Chondrocyte (in vitro differentiated cells): ENCODE data around the gene DACT3. TPM values are rescaled to one million over a fixed set of nuclear protein-coding genes. Genes with fewer than 3 reads are reported as not detected.
A peak's percentile ranks its signal among the peaks of the same experiment; 100 is the strongest.

Experiments used
- DNase-seq: peaks from one replicate; pipeline ENCODE4 v3.0.0; 2021; ENCODE audit warnings: mixed read lengths, low spot score
- H3K27ac Mint-ChIP-seq: one replicate; pipeline ENCODE4 v1.8.0; 2021; ENCODE audit warnings: mild to moderate bottlenecking, moderate library complexity, mixed read lengths; ENCODE audit not compliant: unreplicated experiment
- H3K27me3 Mint-ChIP-seq: 2 replicates; pipeline ENCODE4 v1.8.0; 2021; ENCODE audit warnings: low read depth, mixed read lengths
- H3K36me3 Mint-ChIP-seq: 2 replicates; pipeline ENCODE4 v1.8.0; 2021; ENCODE audit warnings: low read depth, mixed read lengths
- H3K4me1 Mint-ChIP-seq: 2 replicates; pipeline ENCODE4 v1.8.0; 2021; ENCODE audit warnings: low read depth, mild to moderate bottlenecking, mixed read lengths
- H3K4me3 Mint-ChIP-seq: one replicate; pipeline ENCODE4 v1.8.0; 2021; ENCODE audit warnings: mild to moderate bottlenecking, moderate library complexity, mixed read lengths; ENCODE audit not compliant: unreplicated experiment
- H3K9me3 Mint-ChIP-seq: 2 replicates; pipeline ENCODE4 v1.8.0; 2021; ENCODE audit warnings: low read depth, mixed read lengths
- total RNA-seq: library from RNA; stranded (reverse); gene quantifications from 3 replicates; pipeline ENCODE4 v1.2.1, GENCODE V29; 2021
- TF ChIP-seq, protein P1 (sequence below): fragments of 200-600 bp; sonication (generic); IDR thresholded peaks from 2 replicates; pipeline ENCODE4 v1.5.0; 2021; ENCODE audit warnings: antibody characterized with exemption, mild to moderate bottlenecking, moderate library complexity

The DACT3 gene
- total RNA-seq, 1 donor from 2014 or later, result 18.5 TPM

DNA sequence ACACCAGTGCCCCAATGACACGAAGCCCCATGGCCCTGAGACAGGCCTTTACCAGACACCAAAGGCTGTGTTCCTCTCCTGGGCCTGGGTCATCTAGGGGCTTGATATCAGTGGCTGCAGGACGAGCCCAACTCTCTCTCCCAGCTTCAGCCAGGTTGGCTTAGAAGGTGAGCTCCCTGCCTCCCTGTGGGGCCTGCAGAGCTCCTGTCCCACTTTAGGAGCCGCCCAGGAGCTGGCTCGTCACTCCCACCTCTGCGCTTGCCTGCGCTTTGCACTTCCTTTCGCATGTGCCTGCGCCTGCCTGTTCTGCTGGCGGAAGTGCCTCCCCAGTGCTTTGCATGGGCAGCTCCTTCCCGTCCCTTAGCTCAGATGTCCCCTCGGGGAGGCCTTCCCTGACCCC, 55.0 kb downstream of the DACT3 start:
- Mint-ChIP-seq H3K36me3 (peaks cover 28% of the 10 kb centered on the region), H3K9me3 (no peaks in the 10 kb centered on the region), H3K4me1 (peaks cover 30% of the 10 kb centered on the region), H3K27ac (no peak overlapping the region), H3K4me3 (no peak overlapping the region), H3K27me3 (no peaks in the 10 kb centered on the region)
- TF ChIP-seq, protein P1, sequence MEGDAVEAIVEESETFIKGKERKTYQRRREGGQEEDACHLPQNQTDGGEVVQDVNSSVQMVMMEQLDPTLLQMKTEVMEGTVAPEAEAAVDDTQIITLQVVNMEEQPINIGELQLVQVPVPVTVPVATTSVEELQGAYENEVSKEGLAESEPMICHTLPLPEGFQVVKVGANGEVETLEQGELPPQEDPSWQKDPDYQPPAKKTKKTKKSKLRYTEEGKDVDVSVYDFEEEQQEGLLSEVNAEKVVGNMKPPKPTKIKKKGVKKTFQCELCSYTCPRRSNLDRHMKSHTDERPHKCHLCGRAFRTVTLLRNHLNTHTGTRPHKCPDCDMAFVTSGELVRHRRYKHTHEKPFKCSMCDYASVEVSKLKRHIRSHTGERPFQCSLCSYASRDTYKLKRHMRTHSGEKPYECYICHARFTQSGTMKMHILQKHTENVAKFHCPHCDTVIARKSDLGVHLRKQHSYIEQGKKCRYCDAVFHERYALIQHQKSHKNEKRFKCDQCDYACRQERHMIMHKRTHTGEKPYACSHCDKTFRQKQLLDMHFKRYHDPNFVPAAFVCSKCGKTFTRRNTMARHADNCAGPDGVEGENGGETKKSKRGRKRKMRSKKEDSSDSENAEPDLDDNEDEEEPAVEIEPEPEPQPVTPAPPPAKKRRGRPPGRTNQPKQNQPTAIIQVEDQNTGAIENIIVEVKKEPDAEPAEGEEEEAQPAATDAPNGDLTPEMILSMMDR, result no peak
- peak; percentile 68 for DNase-seq

DNA sequence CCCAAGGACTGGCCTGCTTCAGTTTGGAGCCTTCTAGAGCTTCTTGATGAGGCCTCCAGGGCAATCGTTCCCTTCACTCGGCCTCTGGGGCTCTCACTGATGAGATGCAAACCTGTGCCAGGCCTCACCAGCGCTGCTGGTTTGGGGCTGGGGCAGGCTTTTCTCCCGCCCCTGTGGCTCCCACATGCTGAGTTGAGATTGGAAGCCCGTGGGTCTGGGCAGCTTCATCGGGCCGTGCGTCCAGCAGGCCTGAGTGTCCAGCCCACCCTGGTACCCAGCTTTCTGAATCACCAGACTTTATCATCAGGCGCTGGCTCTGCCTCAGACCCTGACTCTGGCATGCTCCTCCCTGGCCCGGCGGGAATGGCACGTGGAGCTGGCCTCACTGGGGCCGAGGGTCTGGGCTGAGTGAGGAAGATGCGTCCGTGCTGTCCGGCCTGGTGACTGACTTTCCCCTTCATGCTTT, 55.6 kb downstream of the DACT3 start:
- TF ChIP-seq, protein P1, result no peak
- Mint-ChIP-seq H3K9me3 (no peaks in the 10 kb centered on the region), H3K27me3 (no peaks in the 10 kb centered on the region), H3K27ac (no peak overlapping the region), H3K4me1 (peaks cover 27% of the 10 kb centered on the region), H3K36me3 (peaks cover 24% of the 10 kb centered on the region), H3K4me3 (no peak overlapping the region)
- peak; percentile 82 for DNase-seq

- H3K36me3 Mint-ChIP-seq, result peaks cover 22% of the 10 kb centered on the region
- no peaks in the 10 kb centered on the region for H3K9me3 Mint-ChIP-seq
- peaks cover 32% of the 10 kb centered on the region for H3K4me1 Mint-ChIP-seq
- no peak overlapping the region for H3K4me3 Mint-ChIP-seq
- no peak overlapping the region for H3K27ac Mint-ChIP-seq
- no peaks in the 10 kb centered on the region for H3K27me3 Mint-ChIP-seq
- DNase-seq, result peak; percentile 36
- TF ChIP-seq, protein P1, result no peak
These were observed 56.1 kb downstream of the DACT3 start for GRCh38 chr19:46604781-46605355.

GRCh38 chr19:46603752-46604231, 57.2 kb downstream of the DACT3 start:
- Mint-ChIP-seq H3K9me3 (peaks cover 2% of the 10 kb centered on the region), H3K4me1 (peaks cover 33% of the 10 kb centered on the region), H3K36me3 (peaks cover 13% of the 10 kb centered on the region), H3K27ac (peak overlapping the region; percentile 89), H3K4me3 (peak overlapping the region; percentile 98), H3K27me3 (no peaks in the 10 kb centered on the region)
- TF ChIP-seq, protein P1, result no peak
- peak; percentile 58 for DNase-seq

GRCh38 chr19:46603195-46603637, 57.8 kb downstream of the DACT3 start:
- Mint-ChIP-seq H3K27ac (peak overlapping the region; percentile 89), H3K36me3 (peaks cover 12% of the 10 kb centered on the region), H3K27me3 (no peaks in the 10 kb centered on the region), H3K9me3 (peaks cover 8% of the 10 kb centered on the region), H3K4me1 (peaks cover 33% of the 10 kb centered on the region), H3K4me3 (peak overlapping the region; percentile 98)
- TF ChIP-seq, protein P1, result no peak
- peak; percentile 61 for DNase-seq
